T-cell (primary cell): ENCODE data around the gene KRT2. TPM values are rescaled to one million over a fixed set of nuclear protein-coding genes. Genes with fewer than 3 reads are reported as not detected.

Source experiments
- ATAC-seq, 4 experiments: fragments of 200-7000 bp in 3 of 4; fragments of 150-1000 bp in 1 of 4; cut with Tn5 transposase; replicated peaks in 1 of 4; 1 replicate in 3 of 4; 2 replicates in 1 of 4; pipeline ENCODE4 v1.10.0; 2021; ENCODE audit warnings: moderate library complexity in 3 of 4, mild to moderate bottlenecking in 2 of 4, moderate number of reproducible peaks in 1 of 4
- CTCF ChIA-PET, 2 donors: fragments of 300-600 bp; sonication (Branson Sonifier 250); formaldehyde crosslinking; loops; one replicate each; lab custom pipeline; 2022; ENCODE audit warnings: antibody characterized with exemption in 2 of 2; lab: Charles Lee
- POLR2A ChIA-PET, 2 donors: fragments of 300-600 bp; sonication (Branson Sonifier 250); formaldehyde crosslinking; loops; one replicate each; lab custom pipeline; 2022; ENCODE audit warnings: antibody characterized with exemption in 2 of 2; lab: Charles Lee
- DNase-seq, 35 experiments: peaks; one replicate each; pipeline versions ENCODE4 v3.0.0 to v3.0.0-alpha.2; 2013 to 2023
- H3K27ac ChIP-seq: one replicate; pipeline ENCODE4 v1.5.1; 2013; ENCODE audit warnings: low read length
- H3K27me3 ChIP-seq, 2 experiments: replicated peaks in 1 of 2; 1 replicate in 1 of 2; 2 replicates in 1 of 2; pipeline versions ENCODE4 v1.6.1 to v1.7.0; 2013; ENCODE audit warnings: low read length in 1 of 2, mixed read lengths in 1 of 2; ENCODE audit not compliant: control insufficient read depth in 2 of 2, insufficient read depth in 2 of 2; ENCODE audit errors: extremely low read depth in 1 of 2
- H3K36me3 ChIP-seq, 2 donors: 1 replicate in 1 of 2; 2 replicates in 1 of 2; pipeline versions ENCODE4 v1.6.1 to v1.7.0; 2013; ENCODE audit warnings: low read length in 1 of 2; ENCODE audit not compliant: control insufficient read depth in 2 of 2, insufficient read depth in 1 of 2; ENCODE audit errors: extremely low read depth in 1 of 2
- H3K4me1 ChIP-seq, 2 experiments: 1 replicate in 1 of 2; 2 replicates in 1 of 2; pipeline versions ENCODE4 v1.6.1 to v1.7.0; 2013; ENCODE audit warnings: low read length in 2 of 2, mixed read lengths in 1 of 2; ENCODE audit not compliant: insufficient read depth in 2 of 2, control insufficient read depth in 1 of 2; ENCODE audit errors: extremely low read depth in 1 of 2
- H3K4me3 ChIP-seq, 2 donors: 1 replicate in 1 of 2; 2 replicates in 1 of 2; pipeline versions ENCODE4 v1.5.1 to v1.7.0; 2013; ENCODE audit warnings: mild to moderate bottlenecking in 2 of 2, low read length in 1 of 2, moderate library complexity in 1 of 2; ENCODE audit not compliant: control insufficient read depth in 1 of 2; ENCODE audit errors: extremely low read depth in 1 of 2
- H3K9me3 ChIP-seq: 2 replicates; pipeline ENCODE4 v1.7.0; 2013
- H3K27ac Mint-ChIP-seq, 2 donors: one replicate each; pipeline ENCODE4 v1.8.0; 2020 to 2021; ENCODE audit warnings: mild to moderate bottlenecking in 2 of 2, mixed read lengths in 2 of 2
- H3K27me3 Mint-ChIP-seq, 2 donors: one replicate each; pipeline ENCODE4 v1.8.0; 2021 to 2022; ENCODE audit warnings: mixed read lengths in 2 of 2
- H3K36me3 Mint-ChIP-seq: one replicate; pipeline ENCODE4 v1.8.0; 2021; ENCODE audit warnings: mixed read lengths
- H3K4me1 Mint-ChIP-seq, 3 donors: one replicate each; pipeline ENCODE4 v1.8.0; 2020 to 2022; ENCODE audit warnings: mixed read lengths in 3 of 3, mild to moderate bottlenecking in 1 of 3
- H3K4me3 Mint-ChIP-seq, 3 donors: one replicate each; pipeline ENCODE4 v1.8.0; 2020 to 2022; ENCODE audit warnings: mild to moderate bottlenecking in 3 of 3, mixed read lengths in 3 of 3, moderate library complexity in 3 of 3
- H3K9me3 Mint-ChIP-seq, 3 donors: one replicate each; pipeline ENCODE4 v1.8.0; 2020 to 2022; ENCODE audit warnings: mixed read lengths in 3 of 3
- WGBS: methylation state at CpG from one replicate; pipeline ENCODE4 v1.1.5; 2013; ENCODE audit warnings: missing lambda C conversion rate; ENCODE audit not compliant: insufficient coverage; 5-methylcytosine and 5-hydroxymethylcytosine counted together
- total RNA-seq, 35 experiments: library from RNA in 6 of 35; stranded (reverse) in 6 of 35; fragments of 120-200 nt in 1 of 35; gene quantifications; one replicate each; pipeline versions ENCODE4 v1.2.1 to v1.2.4 and lab custom pipeline; 2013 to 2026

KRT2 gene
- total RNA-seq, 5 donors from 2014 or later (not counting 1 experiment from before 2014, with no cell fraction given): 0.13 to 2.6 (median 0.82) TPM

DNA sequence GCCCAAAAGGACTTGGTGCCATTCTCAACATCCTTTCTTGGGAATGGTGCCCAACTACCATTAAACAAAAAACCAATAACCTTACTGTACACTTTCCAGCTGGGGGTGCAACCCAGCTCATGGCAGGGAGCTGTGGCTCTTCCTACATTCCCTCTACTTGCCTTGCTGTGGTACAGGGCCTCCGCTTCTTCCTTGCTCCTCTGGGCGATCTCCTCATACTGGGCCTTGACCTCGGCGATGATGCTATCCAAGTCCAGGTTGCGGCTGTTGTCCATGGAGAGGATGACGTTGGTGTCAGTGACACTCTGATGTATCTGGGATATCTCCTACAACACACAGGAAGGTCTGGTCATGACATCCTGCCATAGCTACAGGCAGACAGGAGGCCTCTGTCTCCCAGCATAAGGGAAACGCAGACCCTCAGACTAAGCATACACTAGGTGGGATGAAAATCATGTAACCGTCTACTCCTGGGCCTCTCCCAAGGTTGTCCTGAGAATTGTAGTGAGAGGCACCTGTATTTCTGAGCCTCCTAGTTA lies 3.9 kb downstream of the KRT2 start:
- WGBS: no CpG with 5 or more reads among the region's 8 CpGs
- Histone ChIP-seq H3K36me3 (no peaks in the 10 kb centered on the region), H3K4me1 (peaks cover 63% of the 10 kb centered on the region in 2 experiments), H3K4me3 (no peak overlapping the region), H3K27ac (no peak overlapping the region), H3K9me3 (no peaks in the 10 kb centered on the region), H3K27me3 (peaks cover 0 to 8% of the 10 kb centered on the region in 2 experiments)
- DNase-seq (no peak), ATAC-seq (no peak)
- H3K27me3 Mint-ChIP-seq: no peaks in the 10 kb centered on the region
- H3K9me3 Mint-ChIP-seq: peaks cover 3 to 5% (median 4%) of the 10 kb centered on the region in 3 donors
- peaks cover 72 to 73% (median 72%) of the 10 kb centered on the region in 3 donors for H3K4me1 Mint-ChIP-seq
- CTCF ChIA-PET: interaction anchor here in 1 of 2 donors (1.0 to 1.1 kb wide), 2 partner anchors 62 to 222 kb away, joined by 3 to 4 read pairs; no protein-coding TSS in a partner anchor
- POLR2A ChIA-PET: no interaction called here
- peak overlapping the region; percentile 98 to 100 for H3K27ac Mint-ChIP-seq
- H3K4me3 Mint-ChIP-seq: peak overlapping the region in 1 of 3 donors; percentile 74
- peaks cover 4% of the 10 kb centered on the region for H3K36me3 Mint-ChIP-seq

DNA sequence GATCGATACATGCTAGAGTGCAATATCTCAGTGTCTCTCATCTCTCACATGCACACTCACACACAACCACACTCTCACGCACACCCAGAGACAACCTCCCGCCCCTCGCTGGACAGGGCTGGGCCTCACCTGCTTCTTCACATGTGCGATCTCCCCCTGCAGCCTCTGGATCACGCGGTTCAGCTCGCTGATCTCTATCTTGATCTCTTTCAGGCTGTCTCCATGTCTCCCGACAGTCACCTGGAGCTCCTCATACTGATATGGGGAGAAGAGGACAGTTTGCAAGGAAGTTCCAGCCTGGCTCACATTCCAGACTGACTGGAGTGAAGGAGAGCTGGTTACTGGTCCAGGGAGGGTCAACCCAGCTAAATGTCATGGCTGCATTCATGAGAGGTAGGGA lies 4.4 kb downstream of the KRT2 start:
- Histone ChIP-seq H3K4me3 (no peak overlapping the region), H3K27ac (no peak overlapping the region), H3K4me1 (peaks cover 66 to 67% of the 10 kb centered on the region in 2 experiments), H3K27me3 (peaks cover 0 to 8% of the 10 kb centered on the region in 2 experiments), H3K9me3 (no peaks in the 10 kb centered on the region), H3K36me3 (no peaks in the 10 kb centered on the region)
- Mint-ChIP-seq H3K4me1 (peaks cover 77% of the 10 kb centered on the region in 3 donors), H3K27me3 (no peaks in the 10 kb centered on the region), H3K27ac (peak overlapping the region; percentile 98 to 100), H3K36me3 (peaks cover 4% of the 10 kb centered on the region), H3K4me3 (peak overlapping the region in 1 of 3 donors; percentile 74), H3K9me3 (peaks cover 3 to 5% (median 4%) of the 10 kb centered on the region in 3 donors)
- ChIA-PET CTCF (interaction anchor here (0.5 to 1.1 kb wide), 3 partner anchors 59 to 223 kb away, joined by 3 to 4 read pairs (median 3); no protein-coding TSS in a partner anchor), POLR2A (no interaction called here)
- DNase-seq (no peak), ATAC-seq (no peak)
- 87% methylated on average over 9 of the region's 9 CpGs for WGBS

DNA sequence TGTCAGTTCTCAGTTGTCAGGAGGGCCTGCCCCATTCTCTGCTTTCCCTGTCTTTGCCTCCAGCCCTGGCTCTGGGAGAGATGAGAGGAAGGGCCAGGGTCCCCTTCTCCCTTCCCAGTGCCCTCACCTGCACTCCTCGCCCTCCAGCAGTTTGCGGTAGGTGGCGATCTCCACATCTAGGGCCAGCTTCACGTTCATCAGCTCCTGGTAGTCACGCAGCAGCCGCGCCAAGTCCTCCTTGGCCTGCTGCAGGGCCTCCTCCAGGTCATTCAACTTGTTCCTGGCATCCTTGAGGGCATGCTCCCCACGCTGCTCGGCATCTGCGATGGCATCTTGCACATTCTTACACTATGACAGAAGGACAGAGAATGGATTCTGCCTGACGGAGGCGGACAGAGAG lies 5.4 kb downstream of the KRT2 start:
- ATAC-seq (no peak), DNase-seq (no peak)
- Histone ChIP-seq H3K27ac (peak overlapping the region; percentile 96), H3K4me3 (no peak overlapping the region), H3K27me3 (peaks cover 0 to 5% of the 10 kb centered on the region in 2 experiments), H3K9me3 (no peaks in the 10 kb centered on the region), H3K4me1 (peaks cover 75 to 76% of the 10 kb centered on the region in 2 experiments), H3K36me3 (no peaks in the 10 kb centered on the region)
- WGBS: 91% methylated on average over 12 of the region's 12 CpGs
- ChIA-PET CTCF (no interaction called here), POLR2A (no interaction called here)
- peak overlapping the region; percentile 98 to 100 for H3K27ac Mint-ChIP-seq
- H3K9me3 Mint-ChIP-seq: peaks cover 3 to 5% (median 4%) of the 10 kb centered on the region in 3 donors
- peaks cover 87% of the 10 kb centered on the region in 3 donors for H3K4me1 Mint-ChIP-seq
- H3K4me3 Mint-ChIP-seq: peak overlapping the region in 1 of 3 donors; percentile 74
- no peaks in the 10 kb centered on the region for H3K27me3 Mint-ChIP-seq
- H3K36me3 Mint-ChIP-seq: peaks cover 4% of the 10 kb centered on the region

DNA sequence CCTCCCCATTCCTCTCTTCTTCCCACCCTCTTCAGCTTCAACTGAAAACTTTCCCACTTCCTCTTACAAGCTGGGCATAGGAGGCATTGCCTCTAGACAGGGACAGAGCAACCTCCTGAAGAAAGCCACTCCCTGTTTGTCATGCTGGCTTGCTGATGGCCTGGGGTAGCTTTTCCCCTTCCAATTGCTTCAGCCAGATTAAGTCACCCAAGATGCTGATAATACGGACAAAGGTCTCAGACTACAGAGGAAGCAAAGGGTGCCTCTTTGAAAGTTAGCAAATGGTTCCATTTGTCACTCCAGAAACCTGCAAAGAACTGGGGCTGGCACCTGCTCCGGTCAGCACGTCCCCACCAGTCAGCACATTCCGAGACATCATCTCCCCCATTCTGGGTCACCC lies 6.0 kb downstream of the KRT2 start:
- Histone ChIP-seq H3K4me3 (no peak overlapping the region), H3K27me3 (peaks cover 0 to 5% of the 10 kb centered on the region in 2 experiments), H3K4me1 (peaks cover 78 to 81% of the 10 kb centered on the region in 2 experiments), H3K9me3 (no peaks in the 10 kb centered on the region), H3K36me3 (no peaks in the 10 kb centered on the region), H3K27ac (peak overlapping the region; percentile 96)
- Mint-ChIP-seq H3K36me3 (peaks cover 4% of the 10 kb centered on the region), H3K4me1 (peaks cover 93% of the 10 kb centered on the region in 3 donors), H3K9me3 (peaks cover 3 to 5% (median 4%) of the 10 kb centered on the region in 3 donors), H3K4me3 (peak overlapping the region in 2 of 3 donors; percentile 3 to 74), H3K27ac (peak overlapping the region; percentile 98 to 100), H3K27me3 (no peaks in the 10 kb centered on the region)
- 76% methylated on average over 4 of the region's 4 CpGs for WGBS
- CTCF ChIA-PET: interaction anchor here (1.0 to 1.7 kb wide), 3 partner anchors 35 to 60 kb away, joined by 4 to 5 read pairs (median 4); no protein-coding TSS in a partner anchor
- no peak for ATAC-seq
- POLR2A ChIA-PET: no interaction called here
- DNase-seq: peak in 1 of 35 experiments; percentile 32

DNA sequence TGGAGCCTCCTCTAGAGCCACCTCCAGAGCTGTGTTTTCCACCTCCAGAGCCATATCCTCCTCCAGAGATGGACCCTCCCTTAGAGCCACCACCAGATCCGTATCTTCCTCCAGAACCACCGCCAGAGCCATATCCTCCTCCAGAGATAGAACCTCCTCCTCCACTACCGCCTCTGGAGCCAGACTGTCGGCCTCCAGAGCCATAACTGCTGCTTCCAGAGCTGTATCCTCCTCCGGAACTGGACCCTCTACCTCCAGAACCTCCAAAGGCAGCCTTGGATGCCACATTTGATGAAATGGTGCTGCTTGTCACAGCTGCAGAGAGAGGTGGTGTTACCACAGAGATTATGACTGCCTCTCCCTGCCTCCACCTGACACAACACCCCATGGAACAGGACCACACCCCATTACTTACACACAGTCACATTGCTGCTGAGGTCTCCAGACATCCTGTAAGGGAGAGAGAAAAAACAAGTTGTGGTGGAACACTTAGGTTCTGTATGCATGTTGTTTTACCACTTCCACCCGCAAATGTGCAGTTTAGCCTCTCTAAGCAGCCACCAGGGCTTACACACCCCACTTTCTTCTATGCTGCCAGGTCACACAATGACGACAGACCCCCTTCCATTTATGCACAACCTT lies 6.8 kb downstream of the KRT2 start:
- peaks cover 4% of the 10 kb centered on the region for H3K36me3 Mint-ChIP-seq
- ATAC-seq (peak; percentile 90 to 96 (median 94)), DNase-seq (peak; percentile 30 to 96 (median 77))
- ChIA-PET CTCF (interaction anchor here (1.0 to 1.7 kb wide), 5 partner anchors 33 to 236 kb away, joined by 3 to 5 read pairs (median 4); no protein-coding TSS in a partner anchor), POLR2A (interaction anchor here in 1 of 2 donors (0.6 to 0.9 kb wide), 2 partner anchors 35 to 223 kb away, joined by 3 read pairs; no protein-coding TSS in a partner anchor)
- Histone ChIP-seq H3K27me3 (peaks cover 0 to under 1% of the 10 kb centered on the region in 2 experiments), H3K27ac (peak overlapping the region; percentile 96), H3K4me3 (no peak overlapping the region), H3K36me3 (no peaks in the 10 kb centered on the region), H3K9me3 (no peaks in the 10 kb centered on the region), H3K4me1 (peaks cover 78 to 84% of the 10 kb centered on the region in 2 experiments)
- H3K4me3 Mint-ChIP-seq: peak overlapping the region; percentile 3 to 74 (median 63)
- peaks cover 3 to 5% (median 4%) of the 10 kb centered on the region in 3 donors for H3K9me3 Mint-ChIP-seq
- no peaks in the 10 kb centered on the region for H3K27me3 Mint-ChIP-seq
- peaks cover 91 to 94% (median 94%) of the 10 kb centered on the region in 3 donors for H3K4me1 Mint-ChIP-seq
- 49% methylated on average over 5 of the region's 7 CpGs for WGBS
- H3K27ac Mint-ChIP-seq: peak overlapping the region; percentile 98 to 100

DNA sequence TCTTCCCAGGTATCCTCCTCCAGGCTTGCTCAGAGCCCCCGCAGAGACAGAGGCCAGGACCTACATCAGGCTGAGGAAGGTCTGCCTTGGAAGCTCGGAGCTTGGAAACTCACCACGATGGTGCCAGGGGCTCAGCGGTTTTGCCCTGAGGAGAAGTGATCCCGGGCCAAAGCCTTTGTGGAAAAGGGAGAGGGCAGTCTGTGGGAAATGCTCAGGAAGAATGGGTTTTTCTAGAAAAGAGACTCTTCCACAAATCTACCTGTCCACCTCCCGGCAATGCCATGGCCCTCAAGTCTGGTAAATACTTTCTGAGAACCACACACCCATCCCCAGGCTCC lies 8.0 kb downstream of the KRT2 start:
- Histone ChIP-seq H3K4me3 (no peak overlapping the region), H3K36me3 (no peaks in the 10 kb centered on the region), H3K27me3 (no peaks in the 10 kb centered on the region), H3K4me1 (peaks cover 74% of the 10 kb centered on the region in 2 experiments), H3K27ac (peak overlapping the region; percentile 96), H3K9me3 (no peaks in the 10 kb centered on the region)
- H3K4me1 Mint-ChIP-seq: peaks cover 79 to 83% (median 82%) of the 10 kb centered on the region in 3 donors
- peaks cover 3 to 5% (median 4%) of the 10 kb centered on the region in 3 donors for H3K9me3 Mint-ChIP-seq
- H3K36me3 Mint-ChIP-seq: peaks cover 4% of the 10 kb centered on the region
- H3K4me3 Mint-ChIP-seq: peak overlapping the region in 1 of 3 donors; percentile 74
- H3K27ac Mint-ChIP-seq: peak overlapping the region; percentile 98 to 100
- H3K27me3 Mint-ChIP-seq: no peaks in the 10 kb centered on the region
- ATAC-seq: no peak
- ChIA-PET CTCF (no interaction called here), POLR2A (no interaction called here)
- DNase-seq: no peak
- 86% methylated on average over 1 of the region's 6 CpGs for WGBS
